Left ventricle myocardium inferior (tissue), 1 donor: Measurements from ENCODE around the gene TOM1L2. TPM values are rescaled to one million over a fixed set of nuclear protein-coding genes. Genes with fewer than 3 reads are reported as not detected.

ENCODE experiments used
- DNase-seq: peaks from one replicate; pipeline ENCODE4 v3.0.0-alpha.2; 2020
- H3K27ac ChIP-seq: fragments of 200-600 bp; replicated peaks from 2 replicates; pipeline ENCODE4 v1.8.0; 2021
- H3K27me3 ChIP-seq: fragments of 200-600 bp; 2 replicates; pipeline ENCODE4 v1.8.0; 2021; ENCODE audit warnings: low read depth
- H3K36me3 ChIP-seq: fragments of 200-600 bp; 2 replicates; pipeline ENCODE4 v1.8.0; 2021
- H3K4me1 ChIP-seq: fragments of 200-600 bp; 2 replicates; pipeline ENCODE4 v1.8.0; 2021
- H3K4me3 ChIP-seq: fragments of 200-600 bp; 2 replicates; pipeline ENCODE4 v1.8.0; 2021; ENCODE audit warnings: mild to moderate bottlenecking, moderate library complexity
- H3K9me3 ChIP-seq: fragments of 200-600 bp; replicated peaks from 2 replicates; pipeline ENCODE4 v1.8.0; 2021
- CTCF ChIP-seq: fragments of 200-600 bp; IDR thresholded peaks from 2 replicates; pipeline ENCODE4 v1.8.0; 2021; ENCODE audit warnings: antibody characterized with exemption, mild to moderate bottlenecking, borderline replicate concordance
- intact Hi-C: fragments of 100-400 bp; cut with micrococcal nuclease; formaldehyde crosslinking; loops from one replicate; pipeline ENCODE4 v1.11.0; 2022
- total RNA-seq: library from RNA; stranded (reverse); fragmentation: NEBNext Ultra II Directional; extraction: Animal tissue kit (Norgen Biotek cat#: 25700); gene quantifications from one replicate; pipeline ENCODE4 v1.2.1, GENCODE V29; 2021
- donor health status: DM: no; HTN: yes; CAD: no; lungs with severe emphysema.

Gene TOM1L2
- total RNA-seq, 1 donor from 2014 or later: 284 TPM

DNA sequence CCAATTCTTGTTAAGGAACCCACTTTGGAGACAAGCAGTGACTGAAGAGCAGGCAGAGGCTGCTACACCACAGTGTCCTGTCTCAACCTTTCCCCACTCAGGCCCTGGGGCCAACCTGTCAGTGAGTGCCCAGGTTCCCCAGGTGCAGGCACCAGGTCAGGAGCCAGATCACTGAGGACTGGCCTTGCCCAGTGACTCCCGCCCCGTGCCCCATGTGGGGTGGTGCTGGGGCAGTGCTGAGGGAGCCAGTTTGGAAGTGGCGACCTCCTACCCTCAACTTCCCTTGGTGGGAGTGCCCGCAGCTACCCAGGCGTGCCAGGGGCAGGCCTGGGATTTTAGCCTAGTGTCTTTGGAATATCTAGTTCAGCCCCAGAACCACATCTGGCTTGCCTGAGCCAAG lies 164.8 kb downstream of the TOM1L2 start:
- Histone ChIP-seq H3K27ac (peak overlapping the region; percentile 54), H3K4me3 (no peak overlapping the region), H3K27me3 (no peaks in the 10 kb centered on the region), H3K36me3 (peaks cover 12% of the 10 kb centered on the region), H3K4me1 (peaks cover 67% of the 10 kb centered on the region), H3K9me3 (no peaks in the 10 kb centered on the region)
- no peak for DNase-seq
- no peak for TF ChIP-seq CTCF
- intact Hi-C loops: no loop called here

- no peaks in the 10 kb centered on the region for H3K9me3 ChIP-seq
- DNase-seq: no peak
- no peaks in the 10 kb centered on the region for H3K27me3 ChIP-seq
- H3K4me1 ChIP-seq: peaks cover 60% of the 10 kb centered on the region
- peaks cover 18% of the 10 kb centered on the region for H3K36me3 ChIP-seq
- H3K27ac ChIP-seq: peak overlapping the region; percentile 85
- intact Hi-C loops: no loop called here
- H3K4me3 ChIP-seq: no peak overlapping the region
- no peak for TF ChIP-seq CTCF
These were observed 165.5 kb downstream of the TOM1L2 start for GRCh38 chr17:17806611-17807274.

GRCh38 chr17:17806035-17806434 lies 166.2 kb downstream of the TOM1L2 start:
- H3K27me3 ChIP-seq: no peaks in the 10 kb centered on the region
- H3K4me1 ChIP-seq: peaks cover 53% of the 10 kb centered on the region
- peaks cover 23% of the 10 kb centered on the region for H3K36me3 ChIP-seq
- no peak for TF ChIP-seq CTCF
- H3K9me3 ChIP-seq: no peaks in the 10 kb centered on the region
- peak overlapping the region; percentile 85 for H3K27ac ChIP-seq
- intact Hi-C loops: no loop called here
- no peak for DNase-seq
- no peak overlapping the region for H3K4me3 ChIP-seq

DNA sequence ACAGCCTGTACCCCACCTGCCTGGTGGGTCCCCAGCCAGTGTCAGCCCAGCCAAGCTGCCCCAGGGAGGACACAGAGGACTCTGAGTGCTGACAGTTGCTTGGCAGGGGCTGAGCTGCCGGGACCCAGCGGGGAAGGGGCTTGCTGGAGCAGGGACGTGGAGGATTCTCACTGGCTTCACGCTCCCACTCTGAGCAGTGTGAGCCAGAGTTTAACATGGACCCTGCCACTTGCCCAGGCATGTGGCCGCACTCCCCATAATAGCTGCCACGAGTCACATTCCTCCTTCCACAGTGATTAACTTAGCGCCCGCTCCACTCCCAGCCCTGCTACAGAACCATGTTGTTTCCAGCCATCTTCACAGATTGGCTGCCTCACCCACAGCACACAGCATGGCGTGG lies 166.6 kb downstream of the TOM1L2 start:
- DNase-seq: no peak
- TF ChIP-seq CTCF: no peak
- H3K27ac ChIP-seq: peak overlapping the region; percentile 85

DNA sequence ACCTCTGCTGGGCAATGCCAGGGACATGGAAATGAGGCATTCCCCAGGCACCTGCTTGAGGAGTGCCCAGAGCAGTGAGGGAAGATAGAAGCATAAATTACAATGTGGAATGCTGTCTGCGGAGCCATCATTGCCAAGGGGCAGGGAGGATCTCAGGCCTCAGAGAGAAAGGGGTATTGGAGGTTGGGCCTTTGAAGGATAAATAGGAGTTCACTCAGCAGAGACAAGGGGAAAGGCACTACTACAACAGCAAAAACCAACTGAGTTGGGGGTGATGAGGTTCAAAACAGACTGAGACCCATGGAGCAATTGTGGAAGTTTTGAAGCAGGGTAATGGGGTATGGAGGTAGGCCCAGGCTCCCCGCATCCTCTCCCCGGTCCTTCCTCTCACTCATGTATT lies 168.2 kb downstream of the TOM1L2 start:
- H3K36me3 ChIP-seq: peaks cover 22% of the 10 kb centered on the region
- no peak for TF ChIP-seq CTCF
- H3K27me3 ChIP-seq: no peaks in the 10 kb centered on the region
- H3K4me3 ChIP-seq: no peak overlapping the region
- no peak overlapping the region for H3K27ac ChIP-seq
- H3K4me1 ChIP-seq: peaks cover 37% of the 10 kb centered on the region
- H3K9me3 ChIP-seq: no peaks in the 10 kb centered on the region
- intact Hi-C loops: loop anchor here (5.0 kb wide), 1 partner anchor 48 kb away; no protein-coding TSS in a partner anchor
- DNase-seq: no peak

More for the DNA sequence above, 166.6 kb downstream of the TOM1L2 start:
- Histone ChIP-seq H3K4me1 (peaks cover 49% of the 10 kb centered on the region), H3K27me3 (no peaks in the 10 kb centered on the region), H3K36me3 (peaks cover 23% of the 10 kb centered on the region), H3K4me3 (no peak overlapping the region), H3K9me3 (no peaks in the 10 kb centered on the region)
- intact Hi-C loops: no loop called here
